ENCODE results near the gene HOXD4.

Gene HOXD4

GRCh38 chr2:176156807-176157498 is 5.6 kb downstream of the HOXD4 start, which contains the start of gene HOXD3:
HOXD3 (plus strand) TSS chr2:176157307; CDS start chr2:176169115, 11,808 bp downstream.
- DNase-seq (ENCODE audit: low spot score) = no peak

GRCh38 chr2:176157499-176158185 is 6.3 kb downstream of the HOXD4 start:
- DNase-seq (ENCODE audit: low spot score) = peak; percentile 60

- DNase-seq (ENCODE audit: low spot score) = peak; percentile 48
Observed at GRCh38 chr2:176158186-176158591, 6.8 kb downstream of the HOXD4 start.

GRCh38 chr2:176158855-176159662 is 7.7 kb downstream of the HOXD4 start:
- peak; percentile 50 for DNase-seq (ENCODE audit: low spot score)

DNA sequence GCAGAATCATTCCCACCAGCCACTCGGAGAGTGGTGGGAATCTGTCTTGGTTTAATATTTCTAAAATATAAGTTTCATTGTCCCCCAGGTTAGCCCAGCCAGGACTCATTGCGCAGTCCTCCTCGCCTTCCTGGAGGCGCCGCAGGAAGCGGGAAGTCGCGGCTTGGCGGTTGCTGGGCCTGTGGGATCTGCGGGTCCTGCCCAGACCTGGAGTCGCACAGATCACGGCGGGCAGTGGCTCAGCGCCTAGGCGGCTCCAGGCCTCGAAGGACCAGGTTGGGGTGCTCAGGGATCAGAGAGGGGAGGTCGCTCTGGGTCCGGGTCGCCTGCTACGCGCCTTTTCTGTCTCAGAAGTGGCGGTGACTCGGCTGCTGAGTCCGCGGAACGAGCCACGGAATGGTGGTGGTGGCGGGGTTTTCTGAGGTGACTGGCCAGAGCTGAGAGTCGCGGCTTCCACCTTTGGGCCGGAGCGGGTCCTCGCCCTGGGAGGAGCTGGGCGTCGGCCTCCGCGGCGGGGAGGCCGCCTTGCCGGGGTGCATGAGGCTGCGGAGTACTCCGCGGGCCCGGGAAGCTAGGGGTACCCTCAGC is 8.4 kb downstream of the HOXD4 start:
- DNase-seq (ENCODE audit: low spot score) = peak; percentile 51

GRCh38 chr2:176160251-176160985 is 9.1 kb downstream of the HOXD4 start:
- peak; percentile 49 for DNase-seq (ENCODE audit: low spot score)

DNA sequence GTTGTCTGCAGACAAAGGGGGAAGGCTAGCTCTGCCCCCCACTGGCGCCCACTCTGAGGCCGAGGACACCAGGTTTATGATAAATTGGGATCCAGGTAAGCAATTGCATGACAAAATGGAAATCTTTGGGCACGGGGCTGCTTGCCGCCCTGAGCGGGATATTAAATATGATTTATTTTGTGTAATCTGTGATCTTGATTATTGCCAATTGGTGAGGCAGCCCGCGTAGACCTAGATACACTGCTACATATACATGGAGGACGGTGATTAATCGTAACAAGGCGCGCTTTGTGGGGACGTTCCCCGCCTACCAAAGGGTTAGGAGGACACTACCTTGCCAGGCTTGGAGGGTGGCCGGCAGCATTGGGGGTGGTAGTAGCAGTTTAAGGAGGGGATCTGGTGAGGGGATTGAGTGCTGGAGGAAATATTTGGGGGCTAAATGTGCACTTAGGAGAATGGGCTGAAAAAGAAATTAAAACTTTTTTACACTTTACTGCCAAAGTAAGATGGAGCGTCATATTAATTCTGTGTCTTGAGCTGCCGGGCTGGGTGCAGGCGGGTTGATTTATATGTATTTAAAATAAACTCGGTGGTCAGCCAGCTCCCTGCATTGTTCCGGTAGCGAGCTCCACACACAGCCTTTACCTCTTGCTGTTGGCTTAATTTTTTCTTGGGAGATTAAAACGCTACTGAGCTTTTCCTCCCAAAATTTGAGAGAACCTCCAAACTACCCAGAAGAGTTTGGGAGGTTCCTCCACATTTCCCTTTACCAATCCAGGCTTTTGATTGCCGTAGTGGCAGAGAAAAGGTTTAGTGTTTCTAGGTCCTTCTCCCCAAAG is 9.9 kb downstream of the HOXD4 start:
- DNase-seq (ENCODE audit: low spot score) = no peak

GRCh38 chr2:176161825-176162626 is 10.7 kb downstream of the HOXD4 start:
- peak; percentile 44 for DNase-seq (ENCODE audit: low spot score)

GRCh38 chr2:176162911-176163671 is 11.7 kb downstream of the HOXD4 start:
- no peak for DNase-seq (ENCODE audit: low spot score)

DNA sequence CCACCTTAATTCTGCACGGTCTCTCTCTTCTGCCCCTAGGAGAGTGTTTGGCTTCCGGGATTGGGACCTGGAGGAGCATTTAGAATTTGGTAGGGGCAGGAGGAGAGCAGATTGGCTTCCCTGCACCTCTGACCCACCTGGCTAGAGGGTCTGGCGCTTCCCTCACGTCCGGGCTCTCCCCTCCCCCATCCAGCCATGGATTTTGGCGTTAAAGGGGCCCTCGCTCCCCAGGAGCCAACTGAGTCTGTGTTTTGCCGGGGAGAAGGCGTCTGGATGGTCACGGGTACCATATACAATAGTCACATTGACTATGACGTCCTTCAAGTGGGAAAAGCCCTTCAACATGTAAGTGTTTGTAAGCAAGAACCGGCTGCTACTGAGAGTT is 12.3 kb downstream of the HOXD4 start:
- no peak for DNase-seq (ENCODE audit: low spot score)

- DNase-seq (ENCODE audit: low spot score) = no peak
Observed at GRCh38 chr2:176164201-176164600, 12.9 kb downstream of the HOXD4 start.

DNA sequence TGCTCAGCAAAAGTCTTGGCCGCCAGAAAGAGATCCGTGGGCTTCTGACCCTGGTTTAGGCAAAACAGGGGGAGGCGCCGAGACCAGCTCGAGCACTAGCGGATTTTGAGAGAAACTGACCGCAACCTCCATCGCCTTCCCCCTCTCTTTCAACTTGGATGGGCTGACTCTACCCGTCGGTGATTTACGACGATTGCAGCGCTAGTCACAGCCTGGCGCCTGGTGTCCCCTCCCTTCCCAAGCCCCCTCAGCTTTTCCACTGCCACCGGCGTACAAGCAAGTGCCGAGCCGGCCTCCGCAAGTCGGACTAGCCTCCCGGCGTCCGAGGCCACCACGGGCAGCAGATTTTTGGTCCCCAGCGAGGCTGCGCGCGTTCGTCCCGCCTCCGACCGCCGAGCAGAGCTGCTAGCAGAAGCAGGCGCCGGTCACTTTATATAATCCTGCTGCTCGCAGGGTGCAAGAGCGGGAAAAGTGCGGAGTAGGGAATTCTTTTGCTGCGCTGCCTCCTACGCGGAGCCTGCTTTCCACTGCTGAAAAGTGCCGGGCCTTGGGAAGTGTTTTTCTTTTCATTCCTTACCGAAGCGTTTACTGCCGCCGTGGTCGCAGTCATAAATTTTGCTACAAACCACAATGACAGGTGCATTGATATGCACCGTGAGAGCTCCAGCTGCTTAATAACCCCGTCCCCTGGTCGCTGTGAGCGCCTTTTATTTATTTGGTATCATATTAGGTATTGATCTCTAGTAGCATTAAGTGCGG is 13.4 kb downstream of the HOXD4 start:
- DNase-seq (ENCODE audit: low spot score) = peak; percentile 56

GRCh38 chr2:176165370-176166050 is 14.2 kb downstream of the HOXD4 start:
- DNase-seq (ENCODE audit: low spot score) = peak; percentile 42

DNA sequence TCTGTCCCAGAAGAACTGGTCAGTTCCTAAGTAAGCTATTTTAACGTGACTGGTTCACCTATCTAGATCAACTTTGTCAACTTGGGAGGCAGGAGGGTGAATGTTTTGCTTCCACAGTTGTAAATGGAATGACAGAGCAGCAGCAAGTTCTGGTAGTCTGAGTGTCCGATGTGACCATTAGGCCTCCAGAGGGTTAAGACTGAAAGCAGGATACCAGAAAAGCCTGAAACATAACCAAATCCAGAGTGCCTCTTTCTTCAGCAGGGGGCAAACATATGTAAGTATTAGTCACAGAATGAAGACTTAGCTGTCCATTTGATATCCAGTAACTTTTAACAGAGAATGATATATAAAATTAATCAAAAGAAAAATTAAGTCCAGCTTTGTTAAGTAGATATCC is 14.9 kb downstream of the HOXD4 start:
- no peak for DNase-seq (ENCODE audit: low spot score)

GRCh38 chr2:176167398-176167797 is 16.0 kb downstream of the HOXD4 start:
- DNase-seq (ENCODE audit: low spot score) = no peak

DNA sequence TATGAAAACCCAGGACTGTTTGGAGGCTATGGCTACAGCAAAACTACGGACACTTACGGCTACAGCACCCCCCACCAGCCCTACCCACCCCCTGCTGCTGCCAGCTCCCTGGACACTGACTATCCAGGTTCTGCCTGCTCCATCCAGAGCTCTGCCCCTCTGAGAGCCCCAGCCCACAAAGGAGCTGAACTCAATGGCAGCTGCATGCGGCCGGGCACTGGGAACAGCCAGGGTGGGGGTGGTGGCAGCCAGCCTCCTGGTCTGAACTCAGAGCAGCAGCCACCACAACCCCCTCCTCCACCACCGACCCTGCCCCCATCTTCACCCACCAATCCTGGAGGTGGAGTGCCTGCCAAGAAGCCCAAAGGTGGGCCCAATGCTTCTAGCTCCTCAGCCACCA is 17.8 kb downstream of the HOXD4 start:
- DNase-seq (ENCODE audit: low spot score) = no peak

DNA sequence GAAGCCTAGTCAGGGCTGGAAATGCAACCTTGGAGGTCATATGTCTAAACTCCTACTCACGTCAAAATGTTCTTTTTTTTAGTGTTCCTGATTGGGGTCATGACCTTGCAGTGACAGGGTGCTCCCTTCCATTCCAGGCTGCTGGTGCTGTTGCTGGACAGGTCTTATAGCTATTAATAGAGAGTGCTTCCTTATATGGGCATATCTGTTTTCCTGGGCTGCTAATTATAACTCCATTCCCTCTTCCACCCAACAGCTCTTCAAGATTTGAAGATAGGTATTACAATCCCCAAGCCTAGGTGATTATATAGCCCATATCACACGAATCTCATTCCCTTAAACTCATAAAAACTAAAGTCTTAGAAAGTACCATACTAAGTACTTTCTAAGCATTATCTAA is 18.4 kb downstream of the HOXD4 start:
- no peak for DNase-seq (ENCODE audit: low spot score)
